ENCODE results near the gene OPCML.

DNA sequence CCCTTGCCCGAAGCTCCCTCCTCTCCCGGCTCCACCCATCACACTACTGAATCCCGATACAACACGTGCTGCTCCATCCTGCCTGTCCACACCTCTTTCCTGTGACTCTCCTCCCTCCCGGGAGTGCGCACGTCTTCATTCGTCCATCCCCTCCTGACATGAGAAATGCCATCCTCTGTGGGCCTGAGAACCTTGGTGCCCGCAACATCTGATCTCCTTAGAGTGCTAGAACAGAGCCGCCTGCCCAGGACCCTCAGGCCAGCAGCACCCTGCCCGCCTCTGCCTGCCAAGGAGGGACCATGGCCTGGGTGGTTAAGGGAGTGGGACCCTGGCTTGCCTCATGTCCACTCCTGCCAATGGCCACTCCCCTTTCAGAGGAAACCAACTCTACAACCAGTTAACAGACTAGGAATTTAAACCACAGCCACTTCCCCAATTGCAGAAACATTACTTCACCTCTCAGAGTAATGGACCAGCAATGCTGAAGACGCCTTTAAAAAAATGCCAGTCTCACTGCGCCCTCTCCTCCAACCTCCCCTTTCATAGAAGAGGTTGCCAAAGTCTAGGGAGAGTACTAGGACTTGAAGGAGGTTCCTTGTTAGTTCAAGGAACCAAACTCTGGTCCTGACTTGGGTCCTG, 466.3 kb downstream of the OPCML start:
- no peak for TF ChIP-seq EZH2 (IDR thresholded peaks at IDR 0.05; ENCODE audit: borderline replicate concordance, low read length)
- TF ChIP-seq, protein P1, sequence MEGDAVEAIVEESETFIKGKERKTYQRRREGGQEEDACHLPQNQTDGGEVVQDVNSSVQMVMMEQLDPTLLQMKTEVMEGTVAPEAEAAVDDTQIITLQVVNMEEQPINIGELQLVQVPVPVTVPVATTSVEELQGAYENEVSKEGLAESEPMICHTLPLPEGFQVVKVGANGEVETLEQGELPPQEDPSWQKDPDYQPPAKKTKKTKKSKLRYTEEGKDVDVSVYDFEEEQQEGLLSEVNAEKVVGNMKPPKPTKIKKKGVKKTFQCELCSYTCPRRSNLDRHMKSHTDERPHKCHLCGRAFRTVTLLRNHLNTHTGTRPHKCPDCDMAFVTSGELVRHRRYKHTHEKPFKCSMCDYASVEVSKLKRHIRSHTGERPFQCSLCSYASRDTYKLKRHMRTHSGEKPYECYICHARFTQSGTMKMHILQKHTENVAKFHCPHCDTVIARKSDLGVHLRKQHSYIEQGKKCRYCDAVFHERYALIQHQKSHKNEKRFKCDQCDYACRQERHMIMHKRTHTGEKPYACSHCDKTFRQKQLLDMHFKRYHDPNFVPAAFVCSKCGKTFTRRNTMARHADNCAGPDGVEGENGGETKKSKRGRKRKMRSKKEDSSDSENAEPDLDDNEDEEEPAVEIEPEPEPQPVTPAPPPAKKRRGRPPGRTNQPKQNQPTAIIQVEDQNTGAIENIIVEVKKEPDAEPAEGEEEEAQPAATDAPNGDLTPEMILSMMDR (IDR thresholded peaks at IDR 0.05; ENCODE audit: low read length), result no peak

Measured in OCI-LY1 (cell line).